AML-193 (cell line): ENCODE measurements around the gene MRPL54.
"Not testable (repeated sequence)": the region's sequence is repeated elsewhere in the genome, so short reads cannot be mapped to it uniquely, and the experiment has no call there.

Experiments used
- DNase-seq, 2 experiments: peaks; one replicate each; lab custom pipeline; 2025; lab: John Stamatoyannopoulos, UW

Gene MRPL54

DNA sequence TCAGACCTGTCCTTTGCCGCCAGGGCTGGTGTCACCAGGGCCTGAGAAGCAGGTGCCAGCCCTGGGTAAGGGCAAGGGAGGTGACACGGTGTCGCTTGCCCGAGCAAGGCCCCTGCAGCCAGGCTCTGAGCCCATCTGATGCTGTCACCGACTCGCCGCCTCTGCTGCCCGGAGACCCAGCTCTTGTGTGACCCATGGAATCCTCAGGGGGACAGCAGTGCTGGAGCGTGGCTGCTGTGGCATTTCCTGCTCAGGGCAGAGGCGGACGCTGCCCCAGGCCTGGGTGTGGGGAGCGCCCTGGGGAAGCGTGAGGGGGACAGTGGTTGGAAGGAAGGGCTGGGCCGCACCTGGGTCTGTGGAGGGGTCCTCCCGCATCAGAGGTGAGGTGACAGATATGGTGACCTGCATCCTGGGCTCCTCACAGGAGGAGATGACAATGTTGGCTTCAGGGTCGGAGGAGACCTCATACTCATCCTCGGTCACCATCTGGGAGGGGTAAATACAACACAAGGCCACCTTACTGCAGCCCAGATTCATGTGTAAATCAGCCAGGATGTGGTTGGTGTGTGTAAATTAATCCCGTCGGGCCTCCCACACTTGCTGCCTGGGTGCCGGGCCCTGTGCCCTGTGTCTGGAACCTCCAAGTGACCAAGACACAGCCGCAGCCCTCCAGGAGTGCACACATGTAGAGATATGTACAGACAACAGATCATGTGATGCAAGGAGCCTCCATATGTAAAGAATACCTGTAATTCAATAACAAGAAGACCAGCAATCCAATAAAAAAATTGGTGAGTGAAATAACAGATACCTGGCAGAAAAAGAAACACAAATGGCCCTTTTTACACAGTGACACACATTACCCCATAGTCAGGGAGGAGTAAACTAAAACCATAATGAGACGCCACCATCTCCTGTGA lies 51.3 kb downstream of the MRPL54 start:
- no peak for DNase-seq

DNA sequence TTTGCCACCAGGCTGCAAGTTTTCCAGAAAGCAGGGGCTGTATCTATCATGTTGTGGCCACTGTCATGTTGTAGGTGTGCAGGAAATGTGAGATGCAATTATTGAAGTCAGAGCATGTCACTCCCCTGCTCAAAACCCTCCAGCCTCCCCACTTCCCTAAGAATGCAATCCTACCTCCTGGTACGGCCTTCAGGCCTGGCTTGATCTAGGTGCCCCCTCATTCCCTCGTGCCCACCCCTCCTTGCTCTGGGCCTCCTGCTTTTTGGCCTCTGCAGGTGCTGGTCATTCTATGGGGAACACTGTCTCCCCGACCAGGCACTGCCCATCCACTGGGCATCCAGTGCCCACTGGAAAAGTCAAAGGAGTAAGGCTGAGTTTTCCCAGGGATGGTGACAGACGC lies 52.2 kb downstream of the MRPL54 start:
- DNase-seq = no peak

DNA sequence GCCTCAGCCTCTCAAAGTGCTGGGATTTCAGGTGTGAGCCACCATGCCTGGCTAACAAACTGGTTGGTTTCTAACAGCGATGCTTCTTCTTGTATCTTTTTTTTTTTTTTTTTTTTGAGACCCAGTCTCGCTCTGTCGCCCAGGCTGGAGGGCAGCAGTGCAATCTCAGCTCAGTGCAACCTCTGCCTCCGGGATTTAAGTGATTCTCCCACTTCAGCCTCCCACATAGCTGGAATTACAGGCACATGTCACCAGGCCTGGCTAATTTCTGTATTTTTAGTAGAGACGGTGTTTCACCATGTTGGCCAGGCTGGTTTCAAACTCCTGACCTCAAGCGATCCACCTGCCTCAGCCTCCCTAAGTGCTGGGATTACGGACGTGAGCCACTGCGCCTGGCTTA lies 53.7 kb downstream of the MRPL54 start:
- DNase-seq = not testable (repeated sequence)

DNA sequence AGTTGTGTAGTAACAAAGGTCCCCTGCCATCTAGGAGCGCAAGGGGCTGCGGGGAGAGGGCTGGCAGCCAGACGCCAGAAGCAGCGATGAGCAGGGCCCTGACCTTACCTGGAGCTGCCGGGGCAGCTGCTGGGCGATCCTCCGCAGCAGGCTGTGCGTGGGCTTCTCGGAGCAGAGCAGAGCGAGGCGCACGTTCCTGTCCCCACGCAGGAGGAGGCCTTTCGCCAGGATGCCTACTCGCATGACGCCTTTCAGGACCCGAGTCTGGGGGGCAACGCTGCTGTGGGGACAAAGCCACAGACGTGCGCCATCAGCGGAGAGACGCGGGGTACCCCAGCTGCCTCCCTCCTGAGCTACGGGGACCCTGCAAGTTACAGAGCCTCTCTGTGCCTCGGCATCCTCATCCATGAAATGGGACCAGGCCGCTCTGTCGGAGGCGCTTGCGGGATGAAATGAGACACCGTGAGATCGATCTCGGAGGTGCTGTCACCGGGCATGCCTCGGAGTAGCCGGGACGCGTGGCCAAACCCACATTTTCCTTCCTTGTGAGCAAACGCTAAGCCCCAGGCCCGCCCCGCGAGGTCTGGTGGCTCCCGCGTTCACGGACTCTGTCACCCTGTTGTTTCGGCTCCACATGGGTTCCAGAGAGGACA lies 54.2 kb downstream of the MRPL54 start:
- DNase-seq = no peak
